GM18951 (cell line): ENCODE data around the gene HAAO.

Experiments
- POLR2A ChIP-seq: IDR thresholded peaks from 4 replicates; pipeline ENCODE4 v1.6.1; 2011; ENCODE audit warnings: mild to moderate bottlenecking; ENCODE audit not compliant: insufficient read length, insufficient read depth; ENCODE audit errors: extremely low read depth
- in situ Hi-C: fragments of 300-500 bp; cut with MboI; formaldehyde crosslinking; loops from one replicate; pipeline ENCODE4 v1.12.0; 2022; ENCODE audit warnings: low sequenced_read_pairs, mixed read lengths, inconsistent platforms; ENCODE audit not compliant: unreplicated experiment

HAAO gene

DNA sequence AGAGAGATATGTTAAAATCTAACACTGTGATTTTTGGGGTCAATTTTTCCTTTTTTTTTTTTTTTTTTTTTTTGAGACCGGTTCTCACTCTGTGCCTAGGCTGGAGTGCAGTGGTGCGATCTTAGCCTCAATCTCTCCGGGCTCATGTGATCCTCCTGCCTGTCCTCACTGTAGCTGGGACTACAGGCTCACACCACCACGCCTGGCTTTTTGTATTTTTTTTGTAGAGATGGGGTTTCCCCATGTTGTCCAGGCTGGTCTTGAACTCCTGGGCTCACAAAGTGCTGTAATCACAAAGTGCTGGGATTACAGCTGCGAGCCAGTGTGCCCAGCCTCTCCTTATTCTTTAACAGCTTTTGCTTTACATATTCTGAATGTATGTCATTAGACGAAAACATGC is 2.9 kb upstream of the HAAO start:
- in situ Hi-C loops = no loop called here
- no peak for TF ChIP-seq POLR2A

DNA sequence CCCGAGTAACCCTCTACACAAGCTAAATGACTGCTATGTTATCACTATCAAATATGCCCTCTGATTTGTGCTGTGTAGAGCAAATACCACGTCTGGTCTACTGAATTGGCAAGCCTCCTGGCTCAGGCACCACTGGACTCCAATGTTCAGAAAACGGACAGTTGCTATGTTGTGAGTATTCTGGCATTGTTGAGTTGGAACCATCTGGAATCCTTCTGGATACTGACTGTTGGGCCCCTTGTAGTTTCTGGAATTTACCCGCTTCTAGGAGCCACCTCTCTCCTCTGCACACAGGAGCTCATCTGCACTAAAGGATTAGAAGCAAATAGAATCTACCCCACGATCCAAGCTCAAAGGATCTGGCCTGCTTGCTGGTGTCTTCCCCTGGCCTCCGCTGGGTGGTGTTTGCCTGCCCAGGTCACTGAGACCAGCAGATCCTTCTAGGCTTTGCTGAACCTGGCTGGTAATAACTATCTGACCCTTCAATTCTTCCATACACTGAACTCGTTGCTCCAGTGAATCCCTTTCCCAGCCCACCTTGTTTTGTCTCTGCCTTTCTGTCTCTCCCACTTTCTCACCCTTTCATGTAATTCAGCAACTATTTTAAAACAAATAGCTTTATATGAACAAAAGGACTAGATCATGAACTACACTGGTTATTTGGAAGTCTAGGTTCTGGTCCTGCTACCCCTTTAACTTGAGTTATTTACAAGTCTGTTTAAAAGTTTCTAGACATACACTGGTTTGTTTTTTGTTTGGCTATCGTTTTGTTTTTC is 2.1 kb upstream of the HAAO start:
- in situ Hi-C loops = no loop called here
- TF ChIP-seq POLR2A = no peak

DNA sequence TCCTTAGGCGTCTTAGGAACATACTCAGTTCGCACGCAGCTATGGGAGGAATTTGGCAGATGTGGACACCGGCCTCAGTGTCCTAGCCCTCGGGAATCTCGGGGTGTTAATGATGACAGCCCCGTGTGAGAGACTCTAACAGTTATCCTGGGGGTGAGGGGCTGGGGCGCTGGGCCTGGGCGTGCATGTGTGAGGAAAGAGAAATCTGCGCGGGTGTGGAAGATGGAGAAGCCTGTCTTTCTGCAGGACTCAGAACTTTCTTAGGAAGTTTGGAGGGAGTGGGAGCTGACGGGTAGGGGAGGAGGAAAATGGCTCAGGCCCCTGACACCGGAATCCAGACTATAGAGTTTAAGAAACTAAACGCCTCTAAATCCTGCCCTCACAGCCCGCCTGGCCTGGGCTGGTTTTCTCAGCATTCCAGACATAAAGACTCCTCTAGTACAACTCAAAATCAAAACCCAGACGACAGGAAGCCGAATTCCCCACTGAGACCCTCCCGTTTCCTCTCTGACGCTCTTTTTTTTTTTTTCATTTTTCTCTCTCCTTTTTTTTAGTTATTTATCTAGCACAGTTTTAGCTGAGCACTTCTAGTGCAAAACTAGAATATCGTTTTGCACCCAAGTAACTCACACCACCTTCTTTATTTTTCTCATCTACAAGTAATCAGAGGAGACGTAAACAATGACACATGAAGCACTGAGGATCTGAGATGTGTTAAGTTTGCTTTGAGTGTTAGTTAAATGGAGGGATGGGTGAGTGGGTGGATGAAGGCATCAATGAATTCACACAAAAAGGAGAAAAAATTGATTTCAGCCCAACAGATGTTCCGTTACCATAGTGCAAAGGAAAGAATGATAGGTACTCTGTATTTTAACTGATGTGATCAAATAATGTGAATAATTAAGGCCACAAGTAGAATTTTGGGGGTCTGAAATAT is 1.2 kb upstream of the HAAO start:
- in situ Hi-C loops = no loop called here
- TF ChIP-seq POLR2A = no peak

DNA sequence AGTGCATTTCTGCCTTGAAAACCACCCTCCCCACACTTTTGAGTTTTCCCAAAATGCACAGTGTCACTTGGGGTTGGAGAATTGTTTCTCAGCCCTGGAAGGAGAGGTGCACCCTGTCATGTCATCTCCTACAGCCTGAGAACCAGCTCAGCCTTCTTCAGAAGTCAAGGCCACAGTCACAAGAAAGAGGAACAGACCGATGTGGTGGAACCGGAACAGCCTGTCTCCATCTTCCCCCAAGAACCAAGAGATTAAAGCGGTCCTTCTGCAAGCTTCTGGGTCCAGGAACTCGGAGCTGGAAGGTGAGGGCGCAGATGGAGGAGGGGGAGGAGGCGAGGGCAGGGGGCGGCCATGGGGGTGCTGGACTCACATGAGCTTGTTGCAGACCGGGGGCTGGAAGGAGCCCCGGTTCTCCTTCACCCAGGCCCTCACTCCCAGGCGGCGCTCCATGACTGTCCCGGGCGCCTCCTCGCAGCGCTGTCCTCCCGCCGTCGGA is 248 bp downstream of the HAAO start:
- TF ChIP-seq POLR2A = no peak
- in situ Hi-C loops = no loop called here

DNA sequence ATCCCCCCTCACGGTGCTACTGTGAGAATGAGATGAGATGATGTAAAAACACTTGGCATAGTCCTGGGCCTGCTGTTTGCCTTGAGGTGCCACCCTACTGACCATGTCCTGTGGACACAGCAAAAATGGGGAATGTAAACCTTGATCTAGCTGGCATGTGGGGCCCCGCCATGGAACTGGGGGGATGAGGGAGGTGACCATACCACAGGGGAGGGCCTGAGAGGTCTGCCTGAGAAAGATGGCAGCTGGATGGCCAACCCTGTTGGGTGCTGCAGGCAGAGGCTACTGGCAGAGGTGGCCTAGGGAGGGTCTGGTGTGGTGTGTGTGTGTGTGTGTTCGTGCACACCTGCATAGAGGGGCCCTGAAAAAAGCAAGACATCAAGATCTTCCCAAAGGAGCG is 777 bp downstream of the HAAO start:
- no peak for TF ChIP-seq POLR2A
- in situ Hi-C loops = no loop called here

DNA sequence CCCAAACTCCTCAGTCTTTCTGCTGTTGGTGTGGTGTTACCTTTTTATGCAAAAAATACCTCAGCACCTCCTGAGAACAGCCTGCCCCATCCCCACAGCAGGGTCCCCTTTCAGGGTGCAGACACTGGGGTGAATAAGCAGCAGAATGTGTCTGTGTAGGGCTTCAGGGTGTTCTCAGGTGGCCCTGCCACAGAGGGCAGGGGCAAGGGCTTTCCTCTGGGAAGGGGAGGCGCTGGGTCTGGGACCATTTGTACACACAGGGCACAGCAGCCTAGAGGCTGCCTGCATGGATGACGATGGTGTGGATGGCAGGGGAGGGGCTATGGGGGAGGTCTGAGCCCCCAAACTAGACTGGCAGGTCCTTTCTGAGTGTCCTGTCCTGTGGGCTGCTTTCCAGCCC is 2.6 kb downstream of the HAAO start:
- no peak for TF ChIP-seq POLR2A
- in situ Hi-C loops = no loop called here

DNA sequence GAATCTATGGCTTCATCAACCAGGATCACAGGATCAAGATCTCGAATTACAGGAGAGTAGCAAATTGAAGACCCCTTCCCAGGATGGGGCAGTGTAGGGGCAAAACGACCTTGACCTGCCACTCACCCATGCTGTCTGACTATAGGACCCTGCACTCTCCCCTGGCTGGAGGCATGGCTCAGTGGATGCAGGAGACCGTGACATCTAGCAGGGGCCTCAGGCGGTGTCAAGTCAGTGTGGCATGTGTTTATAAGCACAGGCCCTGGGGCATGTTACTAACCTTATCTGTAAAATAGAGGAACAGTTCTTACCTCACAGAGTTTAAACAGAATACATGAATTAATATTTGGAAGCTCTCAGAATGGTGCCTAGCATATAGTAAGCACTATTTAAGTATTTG is 3.5 kb downstream of the HAAO start:
- TF ChIP-seq POLR2A = no peak
- in situ Hi-C loops = no loop called here

DNA sequence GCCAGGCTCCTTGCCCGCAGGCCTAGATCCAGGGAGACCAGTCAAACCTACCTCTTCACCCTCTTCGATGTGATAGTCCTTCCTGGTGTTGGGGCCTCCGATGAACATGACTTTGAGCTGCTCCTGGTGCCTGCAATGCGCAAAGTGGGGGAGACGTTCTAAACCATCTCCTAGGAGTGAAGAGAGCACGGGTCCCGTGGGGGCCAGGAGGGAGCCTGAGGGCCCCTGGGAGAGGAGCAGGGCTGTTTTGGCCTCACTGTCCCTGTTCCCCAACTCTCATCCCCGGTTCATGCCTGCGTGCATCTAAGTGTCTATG is 3.9 kb downstream of the HAAO start:
- in situ Hi-C loops = no loop called here
- TF ChIP-seq POLR2A = no peak

DNA sequence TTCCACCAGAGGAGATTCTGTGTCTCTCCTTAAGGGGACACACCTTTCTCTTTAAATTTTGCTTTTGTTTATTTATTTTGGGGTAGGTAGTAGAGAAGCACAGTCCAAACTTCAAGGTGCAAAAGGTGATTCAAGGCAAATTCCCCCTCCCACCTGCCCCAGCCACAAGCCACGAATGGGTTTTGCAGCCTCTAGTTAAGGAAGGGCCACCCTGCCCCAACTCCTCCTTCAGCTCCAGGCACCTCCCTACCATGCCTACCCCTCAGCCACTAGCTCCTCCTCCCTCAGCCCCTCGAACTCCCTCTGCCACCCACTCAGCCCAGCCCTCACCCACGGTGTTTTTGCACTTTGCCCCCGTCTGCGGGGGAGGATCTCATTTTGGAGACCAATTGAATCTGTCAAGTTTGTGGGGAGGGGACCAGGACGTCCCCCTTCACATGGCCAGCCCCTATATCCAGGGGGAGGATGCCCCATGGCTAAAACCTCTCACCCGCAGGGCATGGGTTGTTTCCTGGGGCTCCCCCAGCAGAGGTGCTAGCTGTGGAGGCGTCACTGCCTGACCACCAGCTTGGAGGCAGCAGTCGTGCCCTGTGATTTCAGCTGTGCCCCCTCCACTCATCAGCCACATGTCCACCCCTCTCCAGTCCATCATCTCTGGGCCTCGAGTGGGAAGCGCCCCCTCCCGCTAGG is 4.5 kb downstream of the HAAO start:
- no peak for TF ChIP-seq POLR2A
- in situ Hi-C loops = no loop called here

DNA sequence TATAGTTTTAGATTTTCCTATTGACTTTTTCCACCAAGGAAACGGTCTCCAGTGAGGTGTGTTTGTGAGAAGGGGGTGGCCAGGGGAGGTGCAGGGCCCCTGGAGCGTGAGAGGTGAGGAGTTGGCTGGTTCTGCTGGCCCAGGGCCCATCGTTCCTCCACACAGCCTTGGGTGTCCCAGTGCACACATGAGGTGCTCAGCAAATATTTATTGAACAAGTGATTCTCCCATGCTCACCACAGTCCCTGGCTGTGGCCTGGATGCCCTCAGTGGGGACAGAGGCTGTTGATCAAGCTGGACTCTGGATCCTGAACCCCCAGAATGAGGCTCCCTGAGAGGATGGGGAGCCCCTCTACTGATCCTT is 5.0 kb downstream of the HAAO start:
- TF ChIP-seq POLR2A = no peak
- in situ Hi-C loops = no loop called here

DNA sequence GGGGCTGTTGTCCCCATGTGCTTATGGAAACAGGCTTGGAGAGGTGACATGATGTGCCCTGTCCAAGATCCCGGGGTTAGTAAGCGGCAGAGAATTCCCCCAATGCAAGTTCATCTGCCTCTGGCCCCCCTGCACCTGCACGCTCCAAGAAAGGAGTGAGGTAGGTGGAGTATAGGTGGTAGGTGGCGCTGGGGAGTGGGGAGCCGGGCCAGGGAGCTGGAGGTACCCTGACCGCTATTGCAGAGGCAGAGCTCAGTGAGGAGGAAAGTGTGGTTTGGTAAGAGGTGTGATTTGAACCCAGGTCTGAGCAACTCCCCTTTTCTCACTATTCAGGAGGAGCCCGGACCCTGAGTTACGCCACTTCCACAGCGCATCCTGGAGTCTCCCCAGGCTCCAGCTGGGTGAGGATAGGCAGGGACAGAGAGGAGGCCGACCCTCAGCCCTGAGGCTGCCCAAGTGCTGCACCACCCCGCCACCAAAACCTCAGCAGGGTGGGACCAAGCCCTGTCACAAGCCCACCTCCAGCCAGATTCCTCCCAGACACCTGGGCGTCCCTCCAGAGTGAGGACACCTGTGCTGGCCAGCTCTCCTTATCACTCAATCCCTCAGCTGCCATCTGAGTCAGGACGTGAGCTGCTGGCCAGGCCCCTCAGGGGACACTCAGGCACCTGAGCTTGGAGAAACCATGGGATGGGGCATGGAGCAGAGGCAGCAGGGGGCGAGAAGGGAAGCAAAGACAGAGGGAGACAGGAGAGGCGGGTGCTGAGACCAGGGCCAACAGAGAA is 5.6 kb downstream of the HAAO start:
- in situ Hi-C loops = no loop called here
- TF ChIP-seq POLR2A = no peak

DNA sequence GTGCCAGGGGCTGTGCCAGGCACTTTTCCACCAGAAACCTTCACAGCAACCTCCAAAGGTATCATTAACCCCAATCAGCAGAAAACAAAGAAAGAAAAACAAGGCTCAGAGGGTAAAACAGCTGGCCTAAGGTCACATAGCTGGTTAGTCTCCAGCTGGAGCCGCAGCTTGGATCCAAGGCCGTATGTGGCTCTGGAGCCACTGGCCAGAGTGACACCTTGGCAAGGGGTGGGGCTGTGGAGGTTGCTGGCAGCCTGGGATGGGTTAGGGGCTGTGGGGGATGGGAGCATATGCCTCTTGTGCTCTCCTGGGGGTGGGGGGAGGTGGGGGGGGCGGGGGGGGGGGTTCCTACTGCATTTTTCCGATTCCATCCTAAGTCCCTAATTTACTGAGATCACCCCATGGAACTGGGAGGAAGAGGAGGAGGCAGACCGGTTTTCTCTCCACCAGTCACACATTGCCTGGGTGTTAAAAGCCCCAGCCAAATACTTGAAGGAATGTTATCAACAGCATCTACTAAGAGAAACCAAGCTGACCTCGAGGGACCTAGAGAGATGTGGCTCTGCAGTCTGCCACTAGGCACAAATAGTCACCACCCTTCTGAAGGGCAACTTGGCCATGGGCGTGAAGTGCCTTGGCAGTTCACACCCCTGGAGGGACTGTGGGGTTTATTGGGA is 8.0 kb downstream of the HAAO start:
- in situ Hi-C loops = no loop called here
- no peak for TF ChIP-seq POLR2A
